ENCODE measurements around the gene WDFY3. TPM values are rescaled to one million over a fixed set of nuclear protein-coding genes. Genes with fewer than 3 reads are reported as not detected.

Gene WDFY3
- total and polyA plus RNA-seq, 2 experiments from 2014 or later = 7.7 to 55.9 TPM

DNA sequence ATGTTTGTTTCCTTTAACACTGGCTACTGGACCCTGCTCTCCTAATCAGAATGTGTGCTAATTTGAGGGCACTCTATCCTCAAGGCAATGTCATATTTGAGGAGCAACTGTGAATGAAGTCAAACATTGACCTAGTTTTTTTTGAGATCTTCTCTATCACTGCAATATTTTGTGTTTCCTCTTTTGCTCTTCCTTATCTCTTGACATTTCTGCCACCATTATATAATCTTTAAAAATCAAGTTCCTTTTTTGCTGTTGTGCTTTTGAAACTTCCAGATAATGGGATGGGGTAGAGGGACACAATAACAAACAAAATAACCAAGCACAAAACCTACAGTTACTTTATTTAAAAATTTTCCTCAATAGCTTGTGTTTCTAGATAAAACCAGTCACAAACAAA, 7.4 kb upstream of the WDFY3 start:
- no peaks in the 10 kb centered on the region for H3K4me1 ChIP-seq (ENCODE audit: insufficient read depth)

DNA sequence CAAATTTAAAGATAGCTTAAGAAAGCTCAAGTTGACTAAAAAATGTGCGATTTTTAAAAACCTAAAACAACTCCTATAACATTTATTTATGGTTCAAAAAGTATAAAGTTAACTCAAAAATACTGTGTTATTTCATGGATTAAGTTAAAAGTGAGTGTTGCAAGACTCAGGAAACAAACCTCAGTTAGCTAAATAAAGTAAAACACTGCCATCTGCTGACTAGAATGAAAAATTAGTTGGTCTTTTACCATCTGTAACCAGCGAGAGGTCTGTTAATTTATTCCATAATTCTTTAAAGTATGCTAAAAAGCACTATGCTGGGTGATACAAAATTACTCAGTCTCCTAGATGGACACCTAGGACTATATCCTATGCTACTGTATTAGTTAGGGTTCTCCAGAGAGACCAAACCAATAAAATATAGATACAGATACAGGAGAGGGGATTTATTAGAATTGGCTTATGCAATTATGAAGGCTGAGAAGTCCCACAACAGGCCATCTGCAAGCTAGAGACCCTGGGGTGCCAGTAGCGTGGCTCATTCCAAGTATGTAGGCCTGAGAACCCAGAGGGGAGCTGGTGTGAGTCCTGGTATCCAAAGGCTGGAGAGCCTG, 4.9 kb upstream of the WDFY3 start:
- H3K27ac ChIP-seq = no peak overlapping the region
- H3K4me3 ChIP-seq = no peak overlapping the region
- TF ChIP-seq, protein P1, sequence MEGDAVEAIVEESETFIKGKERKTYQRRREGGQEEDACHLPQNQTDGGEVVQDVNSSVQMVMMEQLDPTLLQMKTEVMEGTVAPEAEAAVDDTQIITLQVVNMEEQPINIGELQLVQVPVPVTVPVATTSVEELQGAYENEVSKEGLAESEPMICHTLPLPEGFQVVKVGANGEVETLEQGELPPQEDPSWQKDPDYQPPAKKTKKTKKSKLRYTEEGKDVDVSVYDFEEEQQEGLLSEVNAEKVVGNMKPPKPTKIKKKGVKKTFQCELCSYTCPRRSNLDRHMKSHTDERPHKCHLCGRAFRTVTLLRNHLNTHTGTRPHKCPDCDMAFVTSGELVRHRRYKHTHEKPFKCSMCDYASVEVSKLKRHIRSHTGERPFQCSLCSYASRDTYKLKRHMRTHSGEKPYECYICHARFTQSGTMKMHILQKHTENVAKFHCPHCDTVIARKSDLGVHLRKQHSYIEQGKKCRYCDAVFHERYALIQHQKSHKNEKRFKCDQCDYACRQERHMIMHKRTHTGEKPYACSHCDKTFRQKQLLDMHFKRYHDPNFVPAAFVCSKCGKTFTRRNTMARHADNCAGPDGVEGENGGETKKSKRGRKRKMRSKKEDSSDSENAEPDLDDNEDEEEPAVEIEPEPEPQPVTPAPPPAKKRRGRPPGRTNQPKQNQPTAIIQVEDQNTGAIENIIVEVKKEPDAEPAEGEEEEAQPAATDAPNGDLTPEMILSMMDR (IDR thresholded peaks at IDR 0.05; ENCODE audit: poor library complexity) = peak; percentile 74
- no peak for TF ChIP-seq EZH2 (IDR thresholded peaks at IDR 0.05; ENCODE audit: borderline replicate concordance)
- no peaks in the 10 kb centered on the region for H3K9me2 ChIP-seq (replicated peaks; ENCODE audit: insufficient read depth)
- H3K9me3 ChIP-seq (ENCODE audit: low read depth) = no peaks in the 10 kb centered on the region
- H2AFZ ChIP-seq = no peak overlapping the region
- 11% methylated on average over 3 of the region's 3 CpGs for WGBS (ENCODE audit: low lambda C conversion rate, missing lambda C conversion rate)
- no peaks in the 10 kb centered on the region for H3K4me1 ChIP-seq (ENCODE audit: insufficient read depth)
- no peaks in the 10 kb centered on the region for H3K79me2 ChIP-seq
- H3K4me2 ChIP-seq = no peak overlapping the region
- H3K27me3 ChIP-seq = no peaks in the 10 kb centered on the region
- H4K20me1 ChIP-seq (ENCODE audit: insufficient read depth, poor library complexity, severe bottlenecking) = no peaks in the 10 kb centered on the region
- peak; percentile 62 for DNase-seq (ENCODE audit: low spot score)
- H3K36me3 ChIP-seq (replicated peaks; ENCODE audit: insufficient read depth, low read depth) = no peaks in the 10 kb centered on the region

More for the DNA sequence above, 7.4 kb upstream of the WDFY3 start:
- Histone ChIP-seq H3K79me2 (no peaks in the 10 kb centered on the region), H3K27ac (no peak overlapping the region), H3K9me2 (replicated peaks; ENCODE audit: insufficient read depth) (no peaks in the 10 kb centered on the region), H3K9me3 (ENCODE audit: low read depth) (no peaks in the 10 kb centered on the region), H3K27me3 (no peaks in the 10 kb centered on the region), H3K36me3 (replicated peaks; ENCODE audit: insufficient read depth, low read depth) (no peaks in the 10 kb centered on the region), H3K4me3 (no peak overlapping the region), H3K4me2 (no peak overlapping the region), H4K20me1 (ENCODE audit: insufficient read depth, poor library complexity, severe bottlenecking) (no peaks in the 10 kb centered on the region), H2AFZ (no peak overlapping the region)
- TF ChIP-seq EZH2 (IDR thresholded peaks at IDR 0.05; ENCODE audit: borderline replicate concordance) = no peak
- TF ChIP-seq EZH2phosphoT487 (IDR thresholded peaks at IDR 0.05; ENCODE audit: low read depth, severe bottlenecking, unreplicated experiment) = no peak
- TF ChIP-seq, protein P1 (IDR thresholded peaks at IDR 0.05; ENCODE audit: poor library complexity) = no peak
- DNase-seq (ENCODE audit: low spot score) = no peak

DNA sequence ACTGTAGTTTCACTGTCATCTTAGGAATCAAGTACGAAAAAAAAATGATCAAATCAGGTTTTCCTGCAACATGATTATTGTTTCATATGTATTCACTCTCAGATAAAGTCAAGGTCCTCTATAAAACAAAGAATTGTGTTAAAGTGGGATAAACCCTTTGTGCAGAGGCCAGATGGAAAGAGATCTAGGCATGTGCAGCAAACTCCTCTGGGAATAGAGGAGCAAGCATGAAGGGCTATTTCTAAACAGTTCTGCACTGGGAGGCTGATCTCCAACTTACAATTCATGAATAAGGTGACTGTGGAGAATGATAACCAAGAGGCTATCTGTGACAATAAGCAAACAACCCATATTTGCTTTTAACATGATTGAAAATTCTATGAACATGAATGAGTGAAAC, 2.4 kb upstream of the WDFY3 start:
- Histone ChIP-seq H2AFZ (no peak overlapping the region), H3K27ac (no peak overlapping the region), H4K20me1 (ENCODE audit: insufficient read depth, poor library complexity, severe bottlenecking) (peaks cover 9% of the 10 kb centered on the region), H3K36me3 (replicated peaks; ENCODE audit: insufficient read depth, low read depth) (no peaks in the 10 kb centered on the region), H3K9me2 (replicated peaks; ENCODE audit: insufficient read depth) (no peaks in the 10 kb centered on the region), H3K4me3 (no peak overlapping the region), H3K27me3 (no peaks in the 10 kb centered on the region), H3K4me2 (no peak overlapping the region), H3K79me2 (peaks cover 19% of the 10 kb centered on the region), H3K4me1 (ENCODE audit: insufficient read depth) (no peaks in the 10 kb centered on the region), H3K9me3 (ENCODE audit: low read depth) (no peaks in the 10 kb centered on the region)
- DNase-seq (ENCODE audit: low spot score) = no peak
- no peak for TF ChIP-seq EZH2phosphoT487 (IDR thresholded peaks at IDR 0.05; ENCODE audit: low read depth, severe bottlenecking, unreplicated experiment)
- no peak for TF ChIP-seq EZH2 (IDR thresholded peaks at IDR 0.05; ENCODE audit: borderline replicate concordance)
- TF ChIP-seq, protein P1 (IDR thresholded peaks at IDR 0.05; ENCODE audit: poor library complexity) = no peak
- WGBS (ENCODE audit: low lambda C conversion rate, missing lambda C conversion rate) = 96% methylated on average over 1 of the region's 1 CpG

Measured in hepatocyte (in vitro differentiated cells).